SJSA1 (cell line): ENCODE measurements around the gene MRPL37. TPM values are rescaled to one million over a fixed set of nuclear protein-coding genes. Genes with fewer than 3 reads are reported as not detected.
"Not testable (repeated sequence)": the region's sequence is repeated elsewhere in the genome, so short reads cannot be mapped to it uniquely, and the experiment has no call there.

Source experiments
- DNase-seq, 2 experiments: peaks; one replicate each; pipeline ENCODE4 v3.0.0-alpha.2; 2015 to 2020; ENCODE audit warnings: low spot score in 2 of 2, low read depth in 1 of 2
- H3K27ac ChIP-seq: fragments of 250-450 bp; sonication (Bioruptor Pico); 2 replicates; pipeline ENCODE4 v1.5.1; 2020; ENCODE audit warnings: mild to moderate bottlenecking, moderate library complexity
- H3K27me3 ChIP-seq: fragments of 250-450 bp; sonication (Bioruptor Pico); replicated peaks from 2 replicates; pipeline ENCODE4 v1.5.1; 2020; ENCODE audit warnings: mild to moderate bottlenecking, moderate library complexity
- H3K36me3 ChIP-seq: fragments of 250-450 bp; sonication (Bioruptor Pico); 2 replicates; pipeline ENCODE4 v1.5.1; 2020; ENCODE audit warnings: mild to moderate bottlenecking
- H3K4me1 ChIP-seq: fragments of 250-450 bp; sonication (Bioruptor Pico); replicated peaks from 2 replicates; pipeline ENCODE4 v1.6.1; 2021; ENCODE audit warnings: mild to moderate bottlenecking
- H3K4me3 ChIP-seq: fragments of 250-450 bp; sonication (Bioruptor Pico); 2 replicates; pipeline ENCODE4 v1.5.1; 2020; ENCODE audit warnings: mild to moderate bottlenecking
- H3K9me3 ChIP-seq: fragments of 250-450 bp; sonication (Bioruptor Pico); replicated peaks from 2 replicates; pipeline ENCODE4 v1.5.1; 2020; ENCODE audit warnings: mild to moderate bottlenecking
- total RNA-seq: library from RNA; depleted of rRNA; stranded (reverse); fragments of >200 nt; shearing (Covaris generic); gene quantifications from 2 replicates; pipeline ENCODE4 v1.2.3, GENCODE V29; 2014

Gene MRPL37
- total RNA-seq, 1 experiment from 2014 or later: 157 TPM

GRCh38 chr1:54165146-54165545, 34.8 kb upstream of the MRPL37 start:
- Histone ChIP-seq H3K4me1 (no peaks in the 10 kb centered on the region), H3K27me3 (no peaks in the 10 kb centered on the region), H3K27ac (no peak overlapping the region), H3K4me3 (no peak overlapping the region), H3K36me3 (no peaks in the 10 kb centered on the region), H3K9me3 (no peaks in the 10 kb centered on the region)
- no peak for DNase-seq

DNA sequence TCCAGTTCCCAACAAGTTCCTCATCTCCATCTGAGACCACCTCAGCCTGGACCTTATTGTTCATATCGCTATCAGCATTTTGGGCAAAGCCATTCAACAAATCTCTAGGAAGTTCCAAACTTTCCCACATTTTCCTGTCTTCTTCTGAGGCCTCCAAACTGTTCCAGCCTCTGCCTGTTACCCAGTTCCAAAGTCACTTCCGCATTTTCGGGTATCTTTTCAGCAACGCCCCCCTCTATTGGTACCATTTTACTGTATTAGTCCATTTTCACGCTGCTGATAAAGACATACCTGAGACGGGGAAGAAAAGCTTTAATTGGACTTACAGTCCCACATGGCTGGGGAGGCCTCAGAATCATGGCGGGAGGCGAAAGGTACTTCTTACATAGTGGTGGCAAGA, 33.6 kb upstream of the MRPL37 start:
- not testable (repeated sequence) for DNase-seq, H3K4me3 ChIP-seq, H3K4me1 ChIP-seq, H3K27ac ChIP-seq, H3K36me3 ChIP-seq, H3K9me3 ChIP-seq, H3K27me3 ChIP-seq

DNA sequence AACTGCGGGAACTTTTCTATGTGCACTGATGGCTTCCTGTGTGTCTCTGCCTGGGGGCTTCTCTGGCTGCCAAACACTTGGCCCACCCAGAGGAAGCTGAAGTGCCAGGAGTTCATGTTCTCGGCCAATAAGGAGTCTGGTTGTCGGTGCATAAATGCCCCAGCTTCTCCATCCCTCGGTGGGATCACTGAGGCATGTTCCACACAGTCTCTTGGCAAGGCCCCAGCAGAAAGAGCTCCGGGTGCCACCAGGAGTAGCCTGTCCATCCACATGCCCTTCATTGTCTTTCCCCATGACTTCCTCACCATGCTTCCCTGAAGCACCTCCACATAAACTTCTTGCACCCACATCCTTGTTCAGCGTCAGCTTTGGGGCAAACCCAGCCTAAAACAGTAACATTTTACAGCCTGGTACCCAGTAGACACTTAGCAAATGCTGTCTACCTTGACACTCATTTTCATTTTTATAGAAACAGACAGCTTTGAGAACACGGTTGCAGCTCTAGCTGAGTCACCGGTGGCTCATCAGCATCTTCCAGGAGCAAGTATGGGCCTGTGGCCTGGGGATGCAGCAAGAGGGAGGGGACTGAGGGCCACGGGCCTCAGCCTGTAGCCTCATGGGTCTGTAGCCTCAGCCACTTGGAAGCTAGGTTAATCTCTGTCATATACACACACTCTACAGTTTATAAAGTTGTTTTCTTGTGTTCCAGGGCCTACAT, 32.4 kb upstream of the MRPL37 start:
- H3K4me3 ChIP-seq: no peak overlapping the region
- no peaks in the 10 kb centered on the region for H3K4me1 ChIP-seq
- no peaks in the 10 kb centered on the region for H3K27me3 ChIP-seq
- H3K27ac ChIP-seq: no peak overlapping the region
- DNase-seq: no peak
- no peaks in the 10 kb centered on the region for H3K36me3 ChIP-seq
- H3K9me3 ChIP-seq: no peaks in the 10 kb centered on the region

DNA sequence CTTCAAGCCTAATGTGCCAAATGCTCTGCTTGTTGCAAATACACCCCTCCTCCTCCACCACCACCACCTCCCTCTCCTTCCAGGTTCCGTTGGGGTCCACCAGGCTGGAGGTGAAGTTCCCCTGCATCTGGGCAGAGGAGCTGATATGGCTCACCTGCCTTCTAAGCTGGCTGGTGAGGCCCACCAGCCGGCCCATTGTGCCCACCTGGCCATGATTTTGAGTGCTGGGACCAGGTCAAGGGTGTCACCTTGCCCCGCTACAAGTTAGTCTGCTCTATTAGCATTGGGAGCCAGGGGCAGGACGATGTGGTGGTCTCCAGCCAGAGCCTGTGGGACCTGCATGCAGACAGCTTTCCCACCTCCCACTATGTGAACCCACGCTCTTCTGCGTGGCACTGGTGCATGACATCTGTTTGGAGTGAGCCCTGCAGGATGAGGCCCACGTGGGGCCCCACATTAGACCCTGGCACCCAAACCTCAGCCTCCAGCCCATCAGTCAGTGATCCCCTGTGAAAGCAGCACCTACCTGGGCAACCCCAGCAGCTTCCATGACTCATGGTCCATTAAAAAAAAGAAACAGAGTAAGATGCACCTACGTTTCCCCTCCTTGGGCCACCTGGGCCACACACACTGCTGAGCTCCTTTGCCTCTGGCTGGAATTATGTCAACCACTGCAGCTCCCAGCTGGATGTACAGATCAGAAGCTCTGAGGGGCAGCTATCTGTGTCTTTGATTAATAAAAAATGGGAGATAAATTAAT, 31.6 kb upstream of the MRPL37 start:
- Histone ChIP-seq H3K4me3 (no peak overlapping the region), H3K36me3 (no peaks in the 10 kb centered on the region), H3K9me3 (no peaks in the 10 kb centered on the region), H3K27ac (no peak overlapping the region), H3K27me3 (no peaks in the 10 kb centered on the region), H3K4me1 (no peaks in the 10 kb centered on the region)
- DNase-seq: no peak

GRCh38 chr1:54169068-54169467, 30.9 kb upstream of the MRPL37 start:
- Histone ChIP-seq H3K27ac (no peak overlapping the region), H3K9me3 (no peaks in the 10 kb centered on the region), H3K4me3 (no peak overlapping the region), H3K36me3 (no peaks in the 10 kb centered on the region), H3K4me1 (no peaks in the 10 kb centered on the region), H3K27me3 (no peaks in the 10 kb centered on the region)
- DNase-seq: no peak

DNA sequence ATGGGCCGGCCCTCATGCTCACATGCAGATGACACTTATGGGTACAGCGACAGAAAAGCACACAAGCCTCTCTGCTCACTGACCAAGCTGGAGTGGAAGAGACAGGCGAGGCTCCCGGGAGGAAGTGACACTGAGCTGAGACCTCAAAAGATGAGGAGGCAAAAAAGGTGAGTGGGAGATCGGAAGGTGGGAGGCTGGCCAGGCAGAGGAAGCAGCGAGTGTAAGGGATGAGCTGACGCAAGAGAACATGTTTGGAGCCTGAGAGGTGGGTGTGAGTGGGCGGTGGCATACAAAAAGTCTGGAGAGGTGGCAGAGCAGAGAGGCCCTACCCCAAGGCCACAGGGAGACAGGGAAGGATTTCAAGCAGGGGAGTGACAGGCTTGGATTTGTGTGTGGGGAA, 29.0 kb upstream of the MRPL37 start:
- Histone ChIP-seq H3K36me3 (no peaks in the 10 kb centered on the region), H3K27me3 (no peaks in the 10 kb centered on the region), H3K4me1 (no peaks in the 10 kb centered on the region), H3K9me3 (no peaks in the 10 kb centered on the region), H3K27ac (no peak overlapping the region), H3K4me3 (no peak overlapping the region)
- no peak for DNase-seq

DNA sequence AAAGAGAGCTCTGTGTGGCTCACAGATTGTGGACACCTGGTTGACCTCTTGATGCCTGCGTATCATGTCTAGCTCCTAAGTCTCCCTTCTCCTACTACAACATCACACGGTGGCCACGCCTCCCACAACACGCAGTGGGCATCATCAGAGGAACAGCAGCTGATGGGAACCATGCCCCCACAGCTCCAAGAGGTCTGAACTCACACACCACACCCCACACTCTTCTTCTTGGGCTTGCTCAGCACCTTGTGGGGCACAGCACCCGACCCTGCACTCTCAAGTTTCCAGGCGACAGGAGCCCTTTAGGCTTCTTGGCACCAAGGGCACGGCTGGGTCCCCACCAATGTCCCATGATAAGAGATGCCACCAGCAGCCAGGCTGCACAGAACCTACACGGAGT, 28.4 kb upstream of the MRPL37 start:
- Histone ChIP-seq H3K4me1 (no peaks in the 10 kb centered on the region), H3K27ac (no peak overlapping the region), H3K4me3 (no peak overlapping the region), H3K9me3 (no peaks in the 10 kb centered on the region), H3K27me3 (no peaks in the 10 kb centered on the region), H3K36me3 (no peaks in the 10 kb centered on the region)
- no peak for DNase-seq

GRCh38 chr1:54172614-54173599, 27.1 kb upstream of the MRPL37 start:
- DNase-seq: no peak
- Histone ChIP-seq H3K9me3 (no peaks in the 10 kb centered on the region), H3K27ac (no peak overlapping the region), H3K4me3 (no peak overlapping the region), H3K27me3 (no peaks in the 10 kb centered on the region), H3K4me1 (no peaks in the 10 kb centered on the region), H3K36me3 (no peaks in the 10 kb centered on the region)

GRCh38 chr1:54173681-54174080, 26.3 kb upstream of the MRPL37 start:
- Histone ChIP-seq H3K27ac (no peak overlapping the region), H3K27me3 (no peaks in the 10 kb centered on the region), H3K4me3 (no peak overlapping the region), H3K9me3 (no peaks in the 10 kb centered on the region), H3K36me3 (no peaks in the 10 kb centered on the region), H3K4me1 (no peaks in the 10 kb centered on the region)
- no peak for DNase-seq

GRCh38 chr1:54174106-54174505, 25.9 kb upstream of the MRPL37 start:
- Histone ChIP-seq H3K4me1 (no peaks in the 10 kb centered on the region), H3K36me3 (no peaks in the 10 kb centered on the region), H3K27me3 (no peaks in the 10 kb centered on the region), H3K27ac (no peak overlapping the region), H3K9me3 (no peaks in the 10 kb centered on the region), H3K4me3 (no peak overlapping the region)
- no peak for DNase-seq

GRCh38 chr1:54176621-54177327, 23.2 kb upstream of the MRPL37 start:
- no peak for DNase-seq
- H3K4me3 ChIP-seq: no peak overlapping the region
- no peaks in the 10 kb centered on the region for H3K9me3 ChIP-seq
- no peaks in the 10 kb centered on the region for H3K4me1 ChIP-seq
- no peak overlapping the region for H3K27ac ChIP-seq
- no peaks in the 10 kb centered on the region for H3K27me3 ChIP-seq
- no peaks in the 10 kb centered on the region for H3K36me3 ChIP-seq

- Histone ChIP-seq H3K9me3 (no peaks in the 10 kb centered on the region), H3K4me3 (no peak overlapping the region), H3K27me3 (no peaks in the 10 kb centered on the region), H3K36me3 (no peaks in the 10 kb centered on the region), H3K4me1 (no peaks in the 10 kb centered on the region), H3K27ac (no peak overlapping the region)
- DNase-seq: no peak
These were observed 22.2 kb upstream of the MRPL37 start for GRCh38 chr1:54177726-54178125.

- H3K36me3 ChIP-seq: no peaks in the 10 kb centered on the region
- H3K4me3 ChIP-seq: no peak overlapping the region
- DNase-seq: no peak
- no peak overlapping the region for H3K27ac ChIP-seq
- no peaks in the 10 kb centered on the region for H3K27me3 ChIP-seq
- no peaks in the 10 kb centered on the region for H3K4me1 ChIP-seq
- H3K9me3 ChIP-seq: no peaks in the 10 kb centered on the region
These were observed 21.5 kb upstream of the MRPL37 start for GRCh38 chr1:54178296-54179070.
